ENCODE measurements around the gene TRIM64. TPM values are rescaled to one million over a fixed set of nuclear protein-coding genes. Genes with fewer than 3 reads are reported as not detected.
"Not testable (repeated sequence)": the region's sequence is repeated elsewhere in the genome, so short reads cannot be mapped to it uniquely, and the experiment has no call there.

TRIM64 gene, protein sequence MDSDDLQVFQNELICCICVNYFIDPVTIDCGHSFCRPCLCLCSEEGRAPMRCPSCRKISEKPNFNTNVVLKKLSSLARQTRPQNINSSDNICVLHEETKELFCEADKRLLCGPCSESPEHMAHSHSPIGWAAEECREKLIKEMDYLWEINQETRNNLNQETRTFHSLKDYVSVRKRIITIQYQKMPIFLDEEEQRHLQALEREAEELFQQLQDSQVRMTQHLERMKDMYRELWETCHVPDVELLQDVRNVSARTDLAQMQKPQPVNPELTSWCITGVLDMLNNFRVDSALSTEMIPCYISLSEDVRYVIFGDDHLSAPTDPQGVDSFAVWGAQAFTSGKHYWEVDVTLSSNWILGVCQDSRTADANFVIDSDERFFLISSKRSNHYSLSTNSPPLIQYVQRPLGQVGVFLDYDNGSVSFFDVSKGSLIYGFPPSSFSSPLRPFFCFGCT
- not detected for total RNA-seq
- long read RNA-seq, result 0 reads

DNA sequence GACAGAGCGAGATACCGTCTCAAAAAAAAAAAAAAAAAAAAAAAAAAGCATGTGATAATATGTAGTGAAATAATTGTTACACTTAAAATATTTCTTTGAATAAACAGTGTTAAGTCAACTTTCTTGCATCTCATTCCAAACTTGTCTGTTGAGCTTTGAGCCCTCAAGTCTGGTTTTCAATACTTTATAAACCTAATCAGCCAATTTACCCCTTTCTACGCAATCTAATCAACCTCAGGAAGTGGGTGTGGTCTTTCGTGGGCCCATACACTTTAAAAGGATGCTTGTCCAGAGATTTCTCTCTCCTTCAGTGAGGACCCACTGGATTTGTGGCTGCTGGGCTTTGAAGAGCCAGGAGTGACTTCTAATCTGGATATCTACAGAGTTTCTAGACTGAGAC, at the start of gene TRIM64:
TRIM64 (plus strand) TSS at position 301 of the 400 bp plus-strand sequence. CDS start 2,467 bp downstream, outside the sequence.
- H3K4me1 ChIP-seq; H3K27ac ChIP-seq (replicated peaks); H3K4me3 ChIP-seq; H3K27me3 ChIP-seq (ENCODE audit: low read depth); H3K9me3 ChIP-seq (replicated peaks); intact Hi-C loops (cut with micrococcal nuclease); DNase-seq; H3K36me3 ChIP-seq: not testable (repeated sequence)

DNA sequence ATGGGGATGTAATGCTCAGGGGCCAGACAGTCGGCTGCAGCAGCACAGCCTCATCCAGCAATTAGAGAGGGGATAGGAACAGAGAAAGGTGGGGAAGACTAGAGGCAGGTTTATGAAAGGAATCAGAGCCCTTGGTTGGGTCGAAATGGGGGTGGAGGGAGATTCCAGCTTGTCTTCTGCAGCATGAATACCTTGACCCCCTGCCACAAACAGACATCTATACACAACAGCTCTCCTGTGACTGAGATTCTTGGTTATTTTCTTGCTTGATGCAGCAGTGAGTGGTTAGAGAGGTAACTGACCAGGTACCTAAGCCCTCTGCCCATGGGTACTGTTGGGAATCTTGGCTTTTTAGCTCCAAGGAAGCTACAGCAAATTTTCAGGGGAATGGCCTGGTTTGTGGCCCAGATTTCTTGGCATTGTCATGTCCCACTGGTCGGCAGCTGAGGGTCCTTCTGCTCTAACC, 43.6 kb upstream of the TRIM64 start, which contains the start of gene TRIM49D1:
TRIM49D1 (minus strand) TSS at position 51 of the 466 bp plus-strand sequence. CDS start 4,535 bp downstream, outside the sequence.
- intact Hi-C loops (cut with micrococcal nuclease), result no loop called here
- TF ChIP-seq, protein P1, sequence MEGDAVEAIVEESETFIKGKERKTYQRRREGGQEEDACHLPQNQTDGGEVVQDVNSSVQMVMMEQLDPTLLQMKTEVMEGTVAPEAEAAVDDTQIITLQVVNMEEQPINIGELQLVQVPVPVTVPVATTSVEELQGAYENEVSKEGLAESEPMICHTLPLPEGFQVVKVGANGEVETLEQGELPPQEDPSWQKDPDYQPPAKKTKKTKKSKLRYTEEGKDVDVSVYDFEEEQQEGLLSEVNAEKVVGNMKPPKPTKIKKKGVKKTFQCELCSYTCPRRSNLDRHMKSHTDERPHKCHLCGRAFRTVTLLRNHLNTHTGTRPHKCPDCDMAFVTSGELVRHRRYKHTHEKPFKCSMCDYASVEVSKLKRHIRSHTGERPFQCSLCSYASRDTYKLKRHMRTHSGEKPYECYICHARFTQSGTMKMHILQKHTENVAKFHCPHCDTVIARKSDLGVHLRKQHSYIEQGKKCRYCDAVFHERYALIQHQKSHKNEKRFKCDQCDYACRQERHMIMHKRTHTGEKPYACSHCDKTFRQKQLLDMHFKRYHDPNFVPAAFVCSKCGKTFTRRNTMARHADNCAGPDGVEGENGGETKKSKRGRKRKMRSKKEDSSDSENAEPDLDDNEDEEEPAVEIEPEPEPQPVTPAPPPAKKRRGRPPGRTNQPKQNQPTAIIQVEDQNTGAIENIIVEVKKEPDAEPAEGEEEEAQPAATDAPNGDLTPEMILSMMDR (IDR thresholded peaks at IDR 0.05; ENCODE audit: borderline replicate concordance), result no peak
- no peaks in the 10 kb centered on the region for H3K4me1 ChIP-seq
- no peaks in the 10 kb centered on the region for H3K27me3 ChIP-seq (ENCODE audit: low read depth)
- H3K4me3 ChIP-seq, result no peak within 1 kb of the TSS
- DNase-seq, result no peak
- no peak within 1 kb of the TSS for H3K27ac ChIP-seq (replicated peaks)
- no peaks in the 10 kb centered on the region for H3K36me3 ChIP-seq
- H3K9me3 ChIP-seq (replicated peaks), result no peaks in the 10 kb centered on the region

DNA sequence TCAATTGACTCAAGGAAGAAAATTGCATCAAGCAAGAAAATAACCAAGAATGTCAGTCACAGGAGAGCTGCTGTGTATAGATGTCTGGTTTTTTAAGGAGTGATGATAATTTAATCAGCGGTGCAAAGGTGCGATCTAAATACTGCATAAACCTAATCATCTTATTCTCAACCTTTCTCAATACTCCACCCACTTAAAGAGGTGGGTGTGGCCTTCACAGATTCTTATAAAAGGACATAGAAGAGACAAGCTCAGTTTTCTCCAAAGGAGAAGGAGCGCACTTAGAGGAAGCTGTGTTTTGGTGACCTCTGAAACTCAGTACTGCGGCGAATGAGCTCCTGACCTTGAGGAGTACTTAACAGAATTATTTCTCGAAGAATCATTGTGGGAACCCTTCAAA, 42.1 kb upstream of the TRIM64 start, which contains the start of gene TRIM49D2:
TRIM49D2 (plus strand) TSS at position 301 of the 400 bp plus-strand sequence. CDS start 2,698 bp downstream, outside the sequence.
- DNase-seq; intact Hi-C loops (cut with micrococcal nuclease); H3K27me3 ChIP-seq (ENCODE audit: low read depth); H3K4me1 ChIP-seq; H3K36me3 ChIP-seq; H3K9me3 ChIP-seq (replicated peaks); H3K27ac ChIP-seq (replicated peaks); H3K4me3 ChIP-seq: not testable (repeated sequence)

DNA sequence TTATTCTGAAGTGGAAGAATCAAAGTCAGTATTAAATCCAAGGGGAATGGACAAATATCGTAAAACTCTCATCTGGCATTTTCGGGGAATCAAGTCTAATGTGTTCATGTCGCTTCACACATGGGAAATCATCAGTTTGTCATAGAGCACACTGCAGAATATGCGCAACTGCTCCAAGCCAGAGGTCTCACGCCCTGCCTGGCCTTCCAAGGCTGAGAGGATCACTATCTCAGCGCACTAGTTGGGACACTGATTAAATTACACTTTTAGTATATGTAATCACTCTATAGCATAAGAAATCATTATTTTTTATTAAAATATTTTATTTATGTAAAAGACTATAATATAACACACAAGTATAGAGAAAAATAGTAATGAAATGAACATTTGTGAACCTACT, 5.0 kb upstream of the TRIM64 start:
- DNase-seq; H3K9me3 ChIP-seq (replicated peaks); H3K27ac ChIP-seq (replicated peaks); H3K27me3 ChIP-seq (ENCODE audit: low read depth); H3K36me3 ChIP-seq; H3K4me3 ChIP-seq; intact Hi-C loops (cut with micrococcal nuclease); H3K4me1 ChIP-seq: not testable (repeated sequence)

Other genes starting within 250 kb of the TRIM64 start
- not detected for gene TRIM49, start 157.5 kb upstream of the TRIM64 start, total RNA-seq
- not detected for gene TRIM64B, start 87.5 kb upstream of the TRIM64 start, total RNA-seq
- not detected for gene TRIM49D1, start 43.8 kb upstream of the TRIM64 start, total RNA-seq
- gene TRIM49D2, start 42.0 kb upstream of the TRIM64 start, total RNA-seq, result not detected
- not detected for gene TRIM49C, start 65.1 kb downstream of the TRIM64 start, total RNA-seq
- gene UBTFL1, start 119.9 kb downstream of the TRIM64 start, total RNA-seq, result not detected
- 0.60 TPM for gene NAALAD2, start 168.6 kb downstream of the TRIM64 start, total RNA-seq